ENCODE results near the gene ALCAM.

GRCh38 chr3:105339946-105340345, 26.8 kb upstream of the ALCAM start:
- TF ChIP-seq CTCF (IDR thresholded peaks at IDR 0.05) (no peak), POLR2A (IDR thresholded peaks at IDR 0.05) (no peak), POLR2AphosphoS5 (IDR thresholded peaks at IDR 0.05) (no peak)

Measured in stomach (tissue), 4 donors.